H1 (cell line): ENCODE data around the gene CCDC154.

ENCODE experiments used
- CTCF ChIP-seq, 3 experiments: IDR thresholded peaks; 1 replicate in 2 of 3; 2 replicates in 1 of 3; pipeline versions ENCODE4 v1.5.1 to v1.6.1; 2011; ENCODE audit warnings: low read length in 3 of 3, mild to moderate bottlenecking in 3 of 3, inconsistent platforms in 2 of 3, low read depth in 1 of 3, moderate library complexity in 1 of 3; ENCODE audit not compliant: insufficient read depth in 1 of 3; ENCODE audit errors: control extremely low read depth in 1 of 3
- MAX ChIP-seq: IDR thresholded peaks from 2 replicates; pipeline ENCODE4 v1.6.1; 2012; ENCODE audit warnings: inconsistent platforms
- POLR2AphosphoS5 ChIP-seq: IDR thresholded peaks from 2 replicates; pipeline ENCODE4 v1.6.1; 2011; ENCODE audit warnings: low read depth, low read length

GRCh38 chr16:1422076-1422475 is 22.3 kb downstream of the CCDC154 start:
- no peak for TF ChIP-seq CTCF (IDR thresholded peaks at IDR 0.05; ENCODE audit: control extremely low read depth in 1 of 3, insufficient read depth in 1 of 3, low read depth in 1 of 3, low read length in 3 of 3)
- no peak for TF ChIP-seq POLR2AphosphoS5
- no peak for TF ChIP-seq MAX
